Right forelimb (tissue), 1 donor: ENCODE data around the gene ACBD3.
A peak's percentile ranks its signal among the peaks of the same experiment; 100 is the strongest.

Experiments
- DNase-seq: peaks from one replicate; pipeline ENCODE4 v3.0.0-alpha.2; 2018

The ACBD3 gene

GRCh38 chr1:226109829-226110248 lies 76.7 kb downstream of the ACBD3 start:
- DNase-seq = peak; percentile 91

- peak; percentile 68 for DNase-seq
These were observed 77.4 kb downstream of the ACBD3 start for GRCh38 chr1:226108935-226109828.

- no peak for DNase-seq
These were observed 78.8 kb downstream of the ACBD3 start for GRCh38 chr1:226107471-226108460.

- no peak for DNase-seq
These were observed 81.8 kb downstream of the ACBD3 start for GRCh38 chr1:226104671-226105121.

GRCh38 chr1:226100436-226101391 lies 85.8 kb downstream of the ACBD3 start:
- no peak for DNase-seq

- no peak for DNase-seq
These were observed 87.4 kb downstream of the ACBD3 start for GRCh38 chr1:226098870-226099835.

- no peak for DNase-seq
These were observed 88.5 kb downstream of the ACBD3 start for GRCh38 chr1:226097866-226098625.

GRCh38 chr1:226095286-226095685 lies 91.3 kb downstream of the ACBD3 start:
- DNase-seq = no peak
